Mesendoderm (in vitro differentiated cells): ENCODE results near the gene GALNT16.
"Not testable (repeated sequence)": the region's sequence is repeated elsewhere in the genome, so short reads cannot be mapped to it uniquely, and the experiment has no call there.

ENCODE experiments used
- DNase-seq: peaks from one replicate; pipeline ENCODE4 v3.0.0; 2013
- H2AK5ac ChIP-seq: 2 replicates; pipeline ENCODE4 v1.6.1; 2013; ENCODE audit warnings: low read length, inconsistent platforms
- H2BK120ac ChIP-seq: 2 replicates; pipeline ENCODE4 v1.6.1; 2013; ENCODE audit warnings: low read depth, mild to moderate bottlenecking, low read length, moderate library complexity, mixed read lengths
- H2BK15ac ChIP-seq: replicated peaks from 2 replicates; pipeline ENCODE4 v1.6.1; 2013; ENCODE audit warnings: low read depth, mild to moderate bottlenecking, moderate library complexity
- H2BK5ac ChIP-seq: 2 replicates; pipeline ENCODE4 v1.6.1; 2013; ENCODE audit warnings: low read length, inconsistent platforms
- H3K18ac ChIP-seq: 2 replicates; pipeline ENCODE4 v1.6.1; 2013; ENCODE audit warnings: mild to moderate bottlenecking, low read length, mixed read lengths
- H3K23ac ChIP-seq: one replicate; pipeline ENCODE4 v1.6.1; 2013; ENCODE audit warnings: low read length
- H3K27ac ChIP-seq: 2 replicates; pipeline ENCODE4 v1.5.1; 2013; ENCODE audit warnings: low read depth, mild to moderate bottlenecking, inconsistent platforms, low read length, moderate library complexity
- H3K27me3 ChIP-seq: 2 replicates; pipeline ENCODE4 v1.6.1; 2013; ENCODE audit warnings: low read length, control low read depth, mild to moderate bottlenecking, inconsistent platforms; ENCODE audit not compliant: insufficient read depth, poor library complexity
- H3K36me3 ChIP-seq: 2 replicates; pipeline ENCODE4 v1.6.1; 2013; ENCODE audit warnings: low read length, inconsistent platforms; ENCODE audit not compliant: control insufficient read depth, insufficient read depth
- H3K4ac ChIP-seq: one replicate; pipeline ENCODE4 v1.6.1; 2013; ENCODE audit warnings: low read depth, mild to moderate bottlenecking, low read length, moderate library complexity
- H3K4me1 ChIP-seq: 2 replicates; pipeline ENCODE4 v1.6.1; 2013; ENCODE audit warnings: low read depth, low read length, inconsistent platforms; ENCODE audit not compliant: control insufficient read depth
- H3K4me2 ChIP-seq: 2 replicates; pipeline ENCODE4 v1.6.1; 2013; ENCODE audit warnings: low read length
- H3K4me3 ChIP-seq: 2 replicates; pipeline ENCODE4 v1.5.1; 2013; ENCODE audit warnings: mild to moderate bottlenecking, low read length
- H3K56ac ChIP-seq: one replicate; pipeline ENCODE4 v1.6.1; 2013; ENCODE audit warnings: low read length
- H3K79me1 ChIP-seq: 2 replicates; pipeline ENCODE4 v1.6.1; 2013; ENCODE audit warnings: low read length, inconsistent platforms
- H3K79me2 ChIP-seq: 2 replicates; pipeline ENCODE4 v1.6.1; 2013; ENCODE audit warnings: mild to moderate bottlenecking, low read length; ENCODE audit not compliant: control insufficient read depth, insufficient read depth
- H3K9ac ChIP-seq: 2 replicates; pipeline ENCODE4 v1.6.1; 2013; ENCODE audit warnings: low read length, inconsistent platforms
- H4K5ac ChIP-seq: one replicate; pipeline ENCODE4 v1.6.1; 2013; ENCODE audit warnings: low read length
- H4K8ac ChIP-seq: one replicate; pipeline ENCODE4 v1.6.1; 2013; ENCODE audit warnings: low read depth, mild to moderate bottlenecking, control low read depth, low read length, moderate library complexity
- WGBS: extraction: QIAGEN DNeasy Blood & Tissue Kit; methylation state at CpG from one replicate; pipeline ENCODE4 v1.1.7; 2013; ENCODE audit warnings: low lambda C conversion rate, missing lambda C conversion rate; ENCODE audit not compliant: insufficient coverage; ENCODE audit errors: extremely low coverage; 5-methylcytosine and 5-hydroxymethylcytosine counted together

The GALNT16 gene

DNA sequence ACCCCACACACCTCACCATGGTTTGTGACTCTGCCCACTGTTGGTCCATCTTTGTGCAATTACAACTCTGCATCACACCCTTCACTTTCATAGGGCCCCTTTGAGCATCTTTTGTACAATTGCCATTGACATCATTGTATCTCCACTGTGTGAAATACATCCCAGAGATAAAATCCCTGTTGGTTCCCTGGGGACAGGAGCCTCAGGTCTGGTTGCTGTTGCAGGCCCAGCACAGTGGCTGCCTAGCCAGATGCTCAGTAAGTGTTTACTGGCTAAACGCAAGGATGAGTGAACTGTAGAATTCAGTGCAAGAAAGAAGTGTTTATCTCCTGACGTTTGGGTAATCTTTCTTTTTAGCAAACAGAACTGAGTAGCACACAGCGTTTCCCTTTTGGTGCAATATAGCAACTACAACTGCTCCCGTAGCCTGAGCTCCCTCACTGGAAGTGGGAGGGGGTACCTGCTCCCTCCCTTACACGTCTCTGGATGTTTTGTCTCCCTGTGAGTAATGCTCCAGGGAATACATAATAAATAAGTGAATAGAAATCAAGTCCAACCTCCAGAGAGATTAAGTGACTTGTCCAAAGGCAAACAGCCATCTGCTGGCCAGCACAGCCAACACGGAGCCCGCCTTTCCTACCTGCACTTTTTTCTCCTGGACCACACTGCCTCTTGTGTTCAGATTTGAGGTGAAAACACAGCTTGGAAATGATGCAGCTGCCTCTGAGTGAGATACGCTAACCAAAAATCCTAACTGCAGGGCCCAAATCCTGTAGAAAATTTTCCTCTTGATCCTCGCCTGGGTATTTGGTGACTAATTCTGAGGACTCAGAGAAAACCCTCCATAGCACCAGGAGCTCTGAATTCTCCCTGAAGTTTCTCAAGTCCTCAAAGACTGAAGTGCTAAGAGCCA is 27.4 kb downstream of the GALNT16 start:
- Histone ChIP-seq H2BK5ac (no peak overlapping the region), H3K27me3 (no peaks in the 10 kb centered on the region), H3K4me1 (peaks cover 2% of the 10 kb centered on the region), H3K23ac (no peak overlapping the region), H3K79me2 (no peaks in the 10 kb centered on the region), H3K4me2 (no peak overlapping the region), H3K36me3 (no peaks in the 10 kb centered on the region), H4K5ac (no peak overlapping the region), H3K27ac (no peak overlapping the region), H2BK15ac (no peak overlapping the region), H3K56ac (no peak overlapping the region), H3K4ac (no peak overlapping the region), H4K8ac (no peak overlapping the region), H3K79me1 (no peaks in the 10 kb centered on the region), H3K9ac (no peak overlapping the region), H3K4me3 (no peak overlapping the region), H2AK5ac (no peak overlapping the region), H3K18ac (no peak overlapping the region), H2BK120ac (no peak overlapping the region)
- DNase-seq = peak; percentile 64
- no CpG with 5 or more reads among the region's 9 CpGs for WGBS

DNA sequence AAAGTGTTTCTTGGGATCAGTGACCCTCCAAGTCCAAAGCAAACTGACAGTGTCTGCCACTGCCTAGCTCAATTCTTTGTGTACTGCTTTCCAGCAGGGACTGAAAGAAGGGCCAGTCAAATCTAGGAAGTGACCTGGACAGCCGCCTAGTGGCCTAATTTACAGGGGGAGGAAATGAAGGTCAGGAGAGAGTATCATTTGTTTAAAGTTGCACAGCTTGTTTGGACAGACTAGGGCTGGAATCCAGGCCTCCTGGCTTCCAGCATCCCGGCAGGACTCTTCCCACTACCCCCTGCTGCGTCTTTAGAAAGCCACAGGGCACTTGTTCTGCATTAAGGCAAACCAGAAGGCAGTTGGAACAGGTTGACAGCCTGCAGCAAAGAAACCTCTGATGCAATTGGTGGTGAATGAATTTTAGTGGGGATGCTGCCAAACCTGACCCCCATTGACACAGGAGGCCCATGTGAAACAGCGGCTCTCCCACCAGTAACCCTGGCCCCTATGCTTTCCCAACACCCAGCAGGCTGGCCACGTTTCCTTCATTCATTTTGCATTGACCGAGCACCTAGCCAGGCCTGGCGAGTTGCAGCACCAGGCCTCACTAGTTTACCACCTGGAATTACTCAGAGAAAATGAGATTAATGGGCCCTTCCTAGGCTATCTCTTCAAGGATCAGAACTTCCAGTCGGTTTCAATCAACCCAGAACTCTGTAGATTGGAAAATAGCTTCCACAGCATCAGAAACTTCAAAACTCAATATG is 28.2 kb downstream of the GALNT16 start:
- WGBS = no CpG with 5 or more reads among the region's 8 CpGs
- DNase-seq = peak; percentile 25

DNA sequence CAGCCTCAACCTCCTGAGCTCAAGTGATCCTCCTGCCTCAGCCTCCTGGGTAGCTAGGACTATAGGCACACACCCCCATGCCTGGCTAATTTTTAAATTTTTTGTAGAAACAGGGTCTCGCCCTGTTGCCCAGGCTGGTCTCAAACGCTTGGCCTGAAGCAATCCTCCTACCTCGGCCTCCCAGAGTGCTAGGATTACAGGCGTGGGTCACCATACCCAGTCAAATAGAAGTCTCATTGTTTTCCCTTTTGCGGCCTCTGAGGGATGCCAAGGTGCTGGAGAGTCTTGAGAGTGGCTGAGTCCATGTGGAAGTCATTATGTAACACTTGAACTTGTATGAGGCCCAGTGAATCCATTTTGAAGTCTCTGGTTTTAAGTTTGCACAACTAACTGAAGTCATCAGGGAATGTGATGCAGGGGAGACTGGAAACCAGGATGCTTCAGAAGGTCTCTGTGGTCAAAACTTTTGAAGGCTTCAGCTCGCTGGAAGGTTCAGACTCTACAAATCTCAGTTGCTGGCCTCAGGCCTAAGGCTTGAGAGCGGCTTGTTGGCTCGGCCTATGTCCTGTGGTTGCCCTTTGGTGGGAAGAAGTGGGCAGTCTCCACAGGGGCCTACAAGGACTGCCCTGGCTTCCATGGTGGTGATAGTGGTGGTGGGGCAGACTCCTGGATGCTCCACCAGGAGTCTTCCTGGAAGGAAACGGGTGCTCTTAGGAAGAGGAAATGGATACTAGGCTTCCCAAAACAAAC is 29.2 kb downstream of the GALNT16 start:
- Histone ChIP-seq H3K9ac (no peak overlapping the region), H3K36me3 (no peaks in the 10 kb centered on the region), H4K8ac (no peak overlapping the region), H3K18ac (no peak overlapping the region), H3K4me3 (no peak overlapping the region), H3K23ac (no peak overlapping the region), H2BK120ac (no peak overlapping the region), H2BK5ac (no peak overlapping the region), H3K4me2 (no peak overlapping the region), H3K4ac (no peak overlapping the region), H4K5ac (no peak overlapping the region), H3K27me3 (no peaks in the 10 kb centered on the region), H3K56ac (no peak overlapping the region), H3K4me1 (peaks cover 2% of the 10 kb centered on the region), H3K79me2 (no peaks in the 10 kb centered on the region), H3K79me1 (no peaks in the 10 kb centered on the region), H3K27ac (no peak overlapping the region), H2AK5ac (no peak overlapping the region), H2BK15ac (no peak overlapping the region)
- no peak for DNase-seq
- no CpG with 5 or more reads among the region's 9 CpGs for WGBS

More for the DNA sequence above, 28.2 kb downstream of the GALNT16 start:
- Histone ChIP-seq H3K18ac (no peak overlapping the region), H3K56ac (no peak overlapping the region), H3K27ac (no peak overlapping the region), H3K4me1 (peaks cover 2% of the 10 kb centered on the region), H4K5ac (no peak overlapping the region), H3K23ac (no peak overlapping the region), H3K27me3 (no peaks in the 10 kb centered on the region), H3K79me1 (no peaks in the 10 kb centered on the region), H3K36me3 (no peaks in the 10 kb centered on the region), H2AK5ac (no peak overlapping the region), H3K4ac (no peak overlapping the region), H4K8ac (no peak overlapping the region), H3K4me3 (no peak overlapping the region), H2BK120ac (no peak overlapping the region), H2BK15ac (no peak overlapping the region), H2BK5ac (no peak overlapping the region), H3K9ac (no peak overlapping the region), H3K79me2 (no peaks in the 10 kb centered on the region), H3K4me2 (no peak overlapping the region)

DNA sequence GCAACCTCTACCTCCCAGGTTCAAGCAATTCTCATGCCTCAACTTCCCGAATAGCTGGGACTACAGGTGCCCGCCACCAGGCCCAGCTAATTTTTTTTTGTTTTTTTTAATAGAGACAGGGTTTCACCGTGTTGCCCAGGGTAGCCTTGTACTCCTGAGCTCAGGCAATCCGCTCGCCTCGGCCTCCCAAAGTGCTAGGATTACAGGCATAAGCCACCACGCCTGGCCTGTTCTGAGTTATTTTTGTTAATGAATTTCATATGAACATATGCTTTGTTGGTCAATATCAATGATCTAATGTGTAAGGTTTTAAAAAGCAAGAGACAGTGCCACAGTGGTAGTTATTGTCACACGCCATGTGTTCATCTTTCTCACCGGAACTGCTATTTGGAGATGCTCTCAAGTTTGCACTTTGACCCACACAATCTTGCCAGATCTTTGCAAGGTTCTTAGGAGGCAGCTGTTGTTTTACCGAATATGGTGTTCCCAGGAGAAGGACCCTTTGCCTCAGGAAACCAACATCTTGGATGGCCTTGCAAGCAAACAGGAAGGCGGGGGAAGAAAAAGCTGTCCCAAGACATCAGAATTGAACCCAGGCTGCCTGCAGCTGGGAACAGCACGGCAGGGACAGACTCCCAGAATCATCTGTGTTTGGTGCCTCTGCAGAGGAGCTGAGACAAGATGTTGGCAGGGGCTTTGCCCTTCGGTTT is 30.0 kb downstream of the GALNT16 start:
- WGBS = no CpG with 5 or more reads among the region's 13 CpGs
- H3K9ac ChIP-seq = no peak overlapping the region

DNA sequence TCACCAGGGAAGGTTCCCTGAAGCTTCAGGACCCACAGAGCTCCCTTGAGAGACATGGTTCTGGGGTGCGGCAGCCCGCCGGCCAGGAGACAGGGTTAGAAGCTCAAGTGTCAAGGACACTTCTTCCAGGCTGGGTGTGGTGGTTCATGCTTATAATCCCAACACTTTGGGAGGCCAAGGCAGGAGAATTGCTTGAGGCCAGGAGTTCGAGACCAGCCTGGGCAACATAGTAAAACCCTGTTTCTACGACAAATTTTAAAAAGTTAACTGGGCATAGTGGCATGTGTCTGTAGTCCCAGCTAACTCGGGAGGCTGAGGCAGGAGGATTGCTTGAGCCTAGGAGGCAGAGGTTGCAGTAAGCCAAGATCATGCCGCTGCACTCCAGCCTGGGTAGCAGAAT is 30.9 kb downstream of the GALNT16 start:
- H2BK120ac ChIP-seq, H3K27ac ChIP-seq, H3K79me1 ChIP-seq, H3K4me1 ChIP-seq, H2BK5ac ChIP-seq, H3K4me2 ChIP-seq, DNase-seq, H2AK5ac ChIP-seq, H3K9ac ChIP-seq, H3K27me3 ChIP-seq, H3K36me3 ChIP-seq, H4K8ac ChIP-seq, H3K56ac ChIP-seq, H3K18ac ChIP-seq, H3K79me2 ChIP-seq, H4K5ac ChIP-seq, H2BK15ac ChIP-seq, H3K4me3 ChIP-seq, H3K4ac ChIP-seq: not testable (repeated sequence)
- H3K23ac ChIP-seq = peak overlapping the region; percentile 89
- WGBS = no CpG with 5 or more reads among the region's 7 CpGs

More for the DNA sequence above, 30.0 kb downstream of the GALNT16 start:
- H3K4ac ChIP-seq = no peak overlapping the region
- no peak overlapping the region for H2BK15ac ChIP-seq
- no peak for DNase-seq
- no peak overlapping the region for H3K27ac ChIP-seq
- no peak overlapping the region for H2BK5ac ChIP-seq
- no peak overlapping the region for H3K23ac ChIP-seq
- H3K4me3 ChIP-seq = no peak overlapping the region
- H2AK5ac ChIP-seq = no peak overlapping the region
- H2BK120ac ChIP-seq = no peak overlapping the region
- no peaks in the 10 kb centered on the region for H3K79me1 ChIP-seq
- H3K4me1 ChIP-seq = peaks cover 2% of the 10 kb centered on the region
- no peaks in the 10 kb centered on the region for H3K79me2 ChIP-seq
- H4K5ac ChIP-seq = no peak overlapping the region
- H4K8ac ChIP-seq = no peak overlapping the region
- H3K4me2 ChIP-seq = no peak overlapping the region
- no peak overlapping the region for H3K18ac ChIP-seq
- no peak overlapping the region for H3K56ac ChIP-seq
- no peaks in the 10 kb centered on the region for H3K36me3 ChIP-seq
- H3K27me3 ChIP-seq = no peaks in the 10 kb centered on the region
